GM23248 (cell line): ENCODE results near the gene CHAF1A.

Experiments used
- EZH2 ChIP-seq: fragments of 200-600 bp; sonication (generic); IDR thresholded peaks from 2 replicates; pipeline ENCODE4 v1.6.1; 2018; ENCODE audit warnings: antibody characterized with exemption, mild to moderate bottlenecking; ENCODE audit not compliant: insufficient read depth, poor library complexity, severe bottlenecking
- EZH2phosphoT487 ChIP-seq: fragments of 200-600 bp; sonication (generic); IDR thresholded peaks from 2 replicates; pipeline ENCODE4 v1.6.1; 2018; ENCODE audit warnings: antibody characterized with exemption, moderate library complexity, mild to moderate bottlenecking, low read depth; ENCODE audit not compliant: insufficient read depth

DNA sequence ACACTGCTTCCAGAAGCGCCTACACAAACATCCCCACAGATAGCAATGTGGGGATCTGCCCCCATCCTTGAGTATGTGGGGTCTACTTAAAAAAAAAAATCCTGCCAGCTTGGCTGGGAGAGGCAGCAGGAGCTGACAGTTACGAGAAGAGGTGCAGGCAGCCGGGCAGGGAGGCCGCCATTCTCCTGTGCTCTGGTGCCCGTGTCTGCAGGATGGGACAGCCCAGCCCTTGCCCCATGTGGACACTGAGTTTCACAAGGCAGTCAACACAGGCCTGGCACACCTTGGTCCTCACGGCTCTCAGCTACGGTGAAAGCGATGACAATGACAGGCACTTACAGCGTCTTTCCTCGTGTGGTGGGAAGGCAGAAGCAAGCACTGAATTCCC is 35.1 kb upstream of the CHAF1A start:
- TF ChIP-seq EZH2: no peak
- TF ChIP-seq EZH2phosphoT487: no peak
